GM19438 (cell line): ENCODE data around the gene SLC5A9.
"Not testable (repeated sequence)": the region's sequence is repeated elsewhere in the genome, so short reads cannot be mapped to it uniquely, and the experiment has no call there.

Experiments used
- ATAC-seq: cut with Tn5 transposase; IDR thresholded peaks from one replicate; pipeline ENCODE4 v1.9.1; 2021; ENCODE audit warnings: low read depth; ENCODE audit not compliant: unreplicated experiment

SLC5A9 gene

DNA sequence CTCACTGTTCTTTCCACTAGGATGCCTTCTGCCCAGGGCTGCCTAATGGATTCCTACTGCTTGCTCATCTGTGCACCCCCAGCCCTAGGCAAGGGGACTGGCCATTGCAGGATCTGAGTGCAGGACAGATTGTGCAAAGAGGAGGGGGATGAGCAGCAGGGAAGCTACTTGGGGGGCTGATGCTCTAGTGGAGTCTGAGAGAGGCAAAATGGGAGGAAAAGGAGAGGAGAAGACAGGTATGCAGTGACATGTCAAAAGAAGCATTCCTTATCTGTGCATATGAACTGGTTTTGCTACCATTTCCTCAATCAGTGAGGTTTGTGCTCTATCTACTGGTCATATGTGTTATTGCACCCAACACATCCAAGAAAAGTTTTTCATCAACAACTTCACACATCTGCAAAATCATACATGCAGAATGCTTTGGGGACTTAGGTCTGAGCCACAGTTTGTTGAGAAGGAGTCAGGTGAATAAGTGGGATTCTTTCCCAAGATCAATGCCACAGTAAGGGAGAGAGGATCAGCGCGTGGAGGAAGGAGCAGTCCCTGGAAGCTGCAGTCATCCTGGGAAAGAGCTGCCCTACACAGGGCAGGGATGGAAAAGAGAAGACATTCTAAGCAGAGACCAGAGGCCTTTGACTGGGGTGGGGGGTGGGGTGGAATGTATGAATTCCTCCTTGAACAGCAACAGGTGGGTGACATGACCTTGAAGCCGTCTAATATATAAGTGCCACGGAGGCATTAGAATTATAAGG is 14.4 kb downstream of the SLC5A9 start:
- no peak for ATAC-seq

DNA sequence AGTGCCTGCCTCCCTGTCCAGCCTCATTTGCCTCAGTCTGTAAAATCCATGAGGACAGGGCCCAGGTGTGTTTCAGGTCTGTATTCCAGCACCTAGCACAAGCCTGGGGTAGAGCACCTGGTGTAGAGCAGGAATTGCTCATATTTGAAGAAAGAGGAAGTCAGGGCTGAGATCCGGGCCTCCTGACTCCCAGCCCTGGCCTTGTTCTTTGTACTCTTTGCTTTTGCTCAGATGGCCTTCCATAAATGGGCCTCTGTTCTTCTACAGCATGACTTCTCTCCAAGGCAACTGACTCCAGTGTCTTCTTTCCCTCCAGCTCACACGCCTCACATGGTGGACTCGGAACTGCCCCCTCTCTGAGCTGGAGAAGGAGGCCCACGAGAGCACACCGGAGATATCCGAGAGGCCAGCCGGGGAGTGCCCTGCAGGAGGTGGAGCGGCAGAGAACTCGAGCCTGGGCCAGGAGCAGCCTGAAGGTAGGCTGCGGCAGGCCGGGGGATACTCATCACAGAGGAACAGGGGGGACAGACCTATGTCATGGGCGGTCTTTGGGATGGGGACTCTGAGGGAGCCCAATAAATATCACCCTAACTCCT is 19.7 kb downstream of the SLC5A9 start:
- no peak for ATAC-seq

DNA sequence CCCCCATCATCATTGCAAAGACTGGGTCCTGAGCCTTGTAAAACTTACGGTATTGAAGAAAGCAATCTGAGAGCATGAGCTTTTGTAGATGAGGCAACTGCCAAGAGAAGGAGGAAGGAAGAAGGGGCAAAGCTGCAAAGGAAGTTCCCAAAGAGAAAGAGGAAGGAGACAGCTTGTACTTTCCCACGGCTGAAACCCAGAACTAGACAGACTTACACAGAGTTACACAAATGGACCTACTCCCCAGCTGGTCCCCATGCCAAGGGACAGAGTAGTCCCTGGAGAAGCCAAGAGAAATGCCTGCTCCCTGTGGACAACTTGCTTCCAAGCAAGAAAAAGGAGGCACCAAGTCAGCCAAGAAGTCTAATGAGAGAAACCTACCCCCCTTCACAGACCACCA is 22.6 kb downstream of the SLC5A9 start:
- no peak for ATAC-seq

DNA sequence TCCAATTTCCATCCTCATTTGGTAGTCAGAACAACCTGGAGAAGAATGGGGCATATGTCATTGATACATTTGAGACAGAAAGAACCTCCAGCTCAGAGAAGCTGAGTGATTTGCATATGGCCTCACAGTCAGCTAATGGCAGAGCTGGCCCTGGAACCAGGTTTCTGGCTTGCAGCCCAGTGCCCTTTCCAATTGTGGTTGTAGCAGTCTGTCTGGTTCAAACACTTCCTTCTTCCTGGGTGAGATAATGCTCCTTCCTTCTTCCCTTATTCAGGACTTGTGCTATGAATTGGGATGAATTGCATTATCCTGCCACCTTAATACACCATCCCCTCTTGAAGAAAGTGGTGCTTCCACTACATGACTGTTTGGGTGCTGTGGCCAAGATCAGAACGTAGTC is 24.2 kb downstream of the SLC5A9 start:
- ATAC-seq: no peak

DNA sequence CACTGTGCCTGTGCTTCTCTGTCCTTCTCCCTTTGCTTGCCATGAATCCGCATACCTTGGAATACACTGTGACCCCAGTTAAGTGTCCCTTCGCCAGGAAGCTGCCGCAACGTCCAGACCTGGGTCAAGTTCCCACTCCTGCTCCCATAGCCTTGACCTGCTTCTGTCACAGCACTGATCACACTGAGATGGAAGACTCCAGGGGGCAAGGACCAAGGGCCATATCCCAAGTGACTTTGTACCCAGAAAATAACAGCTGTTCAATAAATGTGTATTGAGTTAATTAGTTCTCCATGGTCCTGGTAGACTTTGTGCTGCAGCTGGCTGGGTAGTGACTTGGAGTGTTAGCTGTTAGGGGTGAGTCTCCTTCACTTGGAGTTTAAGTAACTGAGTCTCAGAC is 25.8 kb downstream of the SLC5A9 start:
- no peak for ATAC-seq

DNA sequence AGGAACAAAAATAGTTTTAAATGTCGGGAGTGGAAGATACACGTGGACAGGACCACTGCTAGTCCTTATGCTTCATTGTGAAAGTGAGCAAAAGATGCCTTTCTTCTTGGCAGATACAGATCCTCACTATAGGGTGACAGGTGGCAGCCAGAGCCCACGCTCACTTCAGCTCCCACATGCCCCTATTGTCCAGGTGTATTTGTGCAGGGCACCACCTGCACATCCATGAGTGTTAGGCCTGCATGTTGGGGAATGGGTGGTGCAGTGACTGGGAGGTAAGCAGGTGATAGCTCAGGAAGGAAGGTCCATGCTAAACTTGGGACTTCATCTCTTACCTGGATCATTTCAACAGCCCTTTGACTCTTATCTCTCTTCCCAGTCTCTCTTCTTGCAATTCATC is 27.4 kb downstream of the SLC5A9 start:
- no peak for ATAC-seq

DNA sequence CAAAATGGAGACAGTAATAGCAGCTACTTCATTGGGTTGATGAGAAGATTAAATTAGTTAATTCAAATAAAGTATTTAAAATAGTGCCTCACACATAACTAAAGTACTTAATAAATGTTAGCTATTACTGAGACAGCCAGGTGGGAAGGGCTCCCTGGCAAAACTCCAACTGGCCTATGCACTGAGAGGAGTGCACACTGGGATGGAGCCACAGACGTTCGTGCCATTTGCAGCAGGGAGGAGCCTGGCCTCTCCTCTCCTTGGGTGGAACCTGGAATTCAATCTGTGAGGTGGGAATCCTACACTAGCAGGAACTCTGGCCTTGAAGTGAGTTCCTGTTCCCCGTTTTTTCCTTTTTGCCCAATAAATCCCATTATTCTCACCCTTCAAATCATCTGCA is 28.1 kb downstream of the SLC5A9 start:
- no peak for ATAC-seq

DNA sequence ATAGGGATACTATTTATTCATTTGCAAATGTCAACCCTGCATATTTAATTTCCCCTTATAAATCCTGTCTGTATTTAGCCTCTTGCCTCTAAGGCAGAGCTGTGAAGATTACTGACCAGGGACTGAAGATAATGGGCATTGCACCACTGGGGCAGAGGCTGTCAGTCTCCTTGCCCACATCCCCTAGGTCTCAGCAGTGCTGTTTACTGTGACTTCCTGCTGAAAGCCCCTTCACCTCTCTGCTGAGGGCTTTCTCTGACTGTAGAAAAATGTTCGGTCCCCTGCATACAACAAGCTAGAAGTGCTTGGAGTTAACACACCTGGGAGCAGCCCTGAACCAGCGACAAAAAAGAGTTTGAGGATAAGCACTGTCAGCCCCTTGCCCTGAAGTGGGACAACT is 28.8 kb downstream of the SLC5A9 start:
- ATAC-seq: no peak

DNA sequence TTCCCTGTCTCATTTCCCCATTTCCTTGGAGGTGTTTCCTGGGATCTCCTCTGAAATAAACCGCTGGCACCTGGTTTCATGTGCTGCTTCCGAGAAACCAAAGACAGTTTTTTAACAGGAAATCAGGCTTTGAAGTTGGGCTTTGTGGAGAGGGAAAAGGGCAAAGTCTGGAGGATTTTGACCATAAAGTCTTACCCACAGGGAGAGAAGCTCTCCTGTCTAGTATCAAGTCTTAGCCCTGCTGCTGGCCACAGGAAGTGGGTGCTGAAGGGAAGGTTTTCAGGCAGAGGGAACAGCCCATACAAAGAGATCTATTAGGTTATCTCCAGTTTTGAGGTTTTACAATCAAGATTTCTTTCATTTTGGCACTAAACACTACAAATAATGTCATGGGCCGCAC is 29.3 kb downstream of the SLC5A9 start:
- ATAC-seq: no peak

DNA sequence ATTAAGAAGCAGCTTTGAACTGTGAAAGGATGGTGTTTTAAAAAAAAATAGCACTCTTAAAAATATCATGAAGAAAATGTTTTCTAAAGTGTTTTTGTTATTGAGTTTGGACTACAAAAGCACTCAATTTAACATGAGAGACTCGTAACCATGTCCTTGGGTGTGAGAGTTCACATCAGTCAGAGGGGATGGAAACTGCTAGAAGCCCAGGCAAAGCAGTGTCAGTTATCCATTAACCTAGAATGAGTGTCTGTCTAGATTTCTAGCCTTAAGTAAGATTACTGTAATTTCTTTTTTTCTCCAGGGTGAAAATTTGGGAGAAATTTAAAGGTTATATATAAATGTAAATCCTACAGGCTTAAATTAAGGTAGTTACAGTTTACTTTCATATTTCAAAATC is 31.7 kb downstream of the SLC5A9 start:
- no peak for ATAC-seq

DNA sequence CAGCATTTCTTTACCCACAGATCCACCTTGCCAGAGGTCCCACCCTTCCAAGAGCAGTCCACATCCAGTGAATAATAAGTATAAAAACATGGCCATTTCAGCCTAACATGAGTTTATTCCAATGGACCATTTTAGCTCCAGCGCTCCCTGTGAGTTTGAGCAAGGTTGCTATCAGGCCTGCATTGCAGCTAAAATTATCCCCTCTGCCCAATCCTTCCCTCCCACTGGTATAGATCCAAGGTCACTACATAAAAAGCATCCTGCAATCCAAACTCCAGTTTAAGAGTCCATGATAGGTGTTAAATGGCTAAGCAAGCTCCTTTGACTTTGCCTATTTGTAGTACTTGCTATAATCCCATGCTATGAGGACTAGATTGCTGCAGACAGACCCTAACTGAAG is 35.6 kb downstream of the SLC5A9 start:
- ATAC-seq: no peak

DNA sequence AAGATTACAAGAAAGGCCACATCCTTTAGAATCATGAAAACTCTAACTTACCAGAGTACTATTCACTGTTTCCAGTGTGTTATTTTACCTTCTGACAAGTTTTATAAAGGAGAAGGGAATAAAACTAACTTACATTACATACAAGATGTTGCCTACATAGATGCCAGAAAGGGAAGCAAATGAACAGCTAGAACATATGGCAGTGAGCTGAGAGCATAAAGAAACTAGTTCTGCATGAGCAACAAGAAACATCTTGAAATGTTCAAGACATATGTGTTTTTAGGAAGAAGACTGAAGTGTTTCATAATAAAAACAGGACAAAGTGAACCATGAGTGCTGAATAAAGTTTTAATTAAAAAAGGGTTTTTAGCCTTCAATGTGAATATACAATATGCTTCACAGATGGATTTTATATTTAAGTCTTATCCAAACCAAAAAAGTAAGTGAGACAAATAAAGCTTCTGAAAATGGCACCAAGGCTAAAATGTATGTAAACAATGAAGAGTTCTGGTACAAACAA is 39.4 kb downstream of the SLC5A9 start:
- ATAC-seq: no peak

DNA sequence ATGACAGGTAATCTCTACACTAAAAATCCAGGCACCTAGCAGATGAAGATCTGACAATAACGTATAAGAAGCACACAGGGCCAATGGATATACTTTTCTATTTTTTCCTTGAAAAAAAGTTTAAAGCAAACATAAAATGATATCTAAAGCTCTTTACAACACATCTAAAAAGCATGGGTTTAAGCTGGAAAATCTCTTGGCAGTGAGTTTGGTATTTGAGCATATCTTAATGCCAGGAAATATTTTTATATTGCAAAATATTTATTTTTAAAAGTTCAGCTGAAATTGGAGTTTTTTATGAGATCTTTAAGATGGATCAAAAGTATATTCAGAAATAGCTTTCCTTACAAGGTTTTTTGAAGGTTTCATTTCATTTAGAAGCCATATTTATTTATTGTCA is 40.5 kb downstream of the SLC5A9 start:
- no peak for ATAC-seq

DNA sequence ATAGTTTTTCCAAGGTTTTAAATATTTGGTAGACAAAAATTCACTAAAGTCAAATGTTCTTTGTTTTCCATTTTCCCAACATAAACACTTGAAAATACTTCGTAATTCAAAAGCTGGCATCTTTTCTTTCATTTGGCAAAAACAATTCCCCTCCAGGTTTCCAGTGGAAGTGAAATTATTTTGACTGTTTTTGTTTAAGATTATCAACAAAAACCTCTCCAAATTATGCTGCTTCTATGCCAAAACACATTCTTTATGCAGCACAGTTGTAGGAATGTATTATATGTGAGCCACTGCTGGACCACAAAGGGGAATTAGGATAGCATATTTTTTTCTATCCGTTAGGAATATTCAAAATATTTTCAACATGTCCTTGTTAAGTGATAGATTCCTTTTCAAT is 44.1 kb downstream of the SLC5A9 start:
- no peak for ATAC-seq

DNA sequence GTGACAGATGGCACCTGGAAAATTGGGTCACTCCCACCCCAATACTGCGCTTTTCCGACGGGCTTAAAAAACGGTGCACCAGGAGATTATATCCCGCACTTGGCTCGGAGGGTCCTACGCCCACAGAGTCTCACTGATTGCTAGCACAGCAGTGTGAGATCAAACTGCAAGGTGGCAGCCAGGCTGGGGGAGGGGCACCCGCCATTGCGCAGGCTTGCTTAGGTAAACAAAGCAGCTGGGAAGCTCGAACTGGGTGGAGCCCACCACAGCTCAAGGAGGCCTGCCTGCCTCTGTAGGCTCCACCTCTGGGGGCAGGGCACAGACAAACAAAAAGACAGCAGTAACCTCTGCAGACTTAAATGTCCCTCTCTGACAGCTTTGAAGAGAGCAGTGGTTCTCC is 54.9 kb downstream of the SLC5A9 start:
- ATAC-seq: not testable (repeated sequence)

DNA sequence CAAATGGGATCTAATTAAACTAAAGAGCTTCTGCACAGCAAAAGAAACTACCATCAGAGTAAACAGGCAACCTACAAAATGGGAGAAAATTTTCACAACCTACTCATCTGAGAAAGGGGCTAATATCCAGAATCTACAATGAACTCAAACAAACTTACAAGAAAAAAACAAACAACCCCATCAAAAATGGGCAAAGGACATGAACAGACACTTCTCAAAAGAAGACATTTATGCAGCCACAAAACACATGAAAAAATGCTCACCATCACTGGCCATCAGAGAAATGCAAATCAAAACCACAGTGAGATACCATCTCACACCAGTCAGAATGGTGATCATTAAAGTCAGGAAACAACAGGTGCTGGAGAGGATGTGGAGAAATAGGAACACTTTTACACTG is 59.8 kb downstream of the SLC5A9 start:
- ATAC-seq: not testable (repeated sequence)

DNA sequence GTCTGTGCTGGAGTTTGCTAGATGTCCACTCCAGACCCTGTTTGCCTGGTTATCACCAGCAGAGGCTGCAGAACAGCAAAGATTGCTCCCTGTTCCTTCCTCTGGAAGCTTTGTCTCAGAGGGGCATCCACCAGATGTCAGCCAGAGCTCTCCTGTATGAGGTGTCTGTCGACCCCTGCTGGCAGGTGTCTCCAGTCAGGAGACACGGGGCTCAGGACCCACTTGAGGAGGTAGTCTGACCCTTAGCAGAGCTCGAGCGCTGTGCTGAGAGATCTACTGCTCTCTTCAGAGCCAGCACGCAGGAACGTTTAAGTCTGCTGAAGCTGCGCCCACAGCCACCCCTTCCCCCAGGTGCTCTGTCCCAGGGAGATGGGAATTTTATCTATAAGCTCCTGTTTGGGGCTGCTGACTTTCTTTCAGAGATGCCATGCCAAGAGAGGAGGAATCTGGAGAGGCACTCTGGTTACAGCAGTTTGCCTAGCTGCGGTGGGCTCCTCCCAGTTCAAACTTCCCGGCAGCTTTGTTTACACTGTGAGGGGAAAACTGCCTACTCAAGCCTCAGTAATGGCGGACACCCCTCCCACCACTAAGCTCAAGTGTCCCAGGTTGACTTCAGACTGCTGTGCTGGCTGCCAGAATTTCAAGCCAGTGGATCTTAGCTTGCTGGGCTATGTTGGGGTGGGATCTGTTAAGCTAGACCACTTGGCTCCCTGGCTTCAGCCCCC is 62.3 kb downstream of the SLC5A9 start:
- not testable (repeated sequence) for ATAC-seq

DNA sequence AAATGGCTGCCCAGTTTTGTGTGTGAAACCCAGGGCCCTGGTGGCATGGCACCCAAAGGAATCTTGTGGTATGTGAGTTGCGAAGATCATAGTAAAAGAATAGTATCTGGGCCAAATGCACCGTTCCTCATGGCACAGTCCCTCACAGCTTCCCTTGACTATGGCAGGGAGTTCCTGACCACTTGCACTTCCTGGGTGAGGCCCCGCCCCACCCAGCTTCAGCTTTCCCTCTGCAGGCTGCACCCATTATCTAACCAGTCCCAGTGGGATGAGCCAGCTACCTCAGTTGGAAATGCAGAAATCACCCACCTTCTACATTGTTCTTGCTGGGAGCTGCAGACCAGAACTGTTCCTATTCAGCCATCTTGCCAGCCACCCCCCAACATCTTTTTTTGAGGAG is 63.0 kb downstream of the SLC5A9 start:
- no peak for ATAC-seq

DNA sequence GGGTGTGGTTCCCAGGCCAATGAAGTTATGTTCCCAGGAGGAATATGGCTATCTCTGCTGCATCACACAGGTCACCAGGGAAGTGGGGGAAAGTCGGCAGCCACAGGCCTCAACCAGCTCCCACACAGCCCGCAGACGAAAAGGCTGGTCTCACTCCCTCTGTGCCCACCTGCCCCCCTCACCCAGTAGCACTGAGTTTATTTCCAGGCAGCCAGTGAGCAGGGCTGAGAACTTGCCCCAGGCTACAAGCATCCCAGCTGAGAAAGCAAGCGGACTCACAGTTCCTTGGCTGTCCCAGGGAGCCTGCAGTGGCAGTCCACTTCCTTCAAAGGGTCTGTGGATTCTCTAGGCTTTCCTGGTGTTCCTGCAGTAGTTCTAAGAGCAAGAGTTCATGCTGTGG is 68.9 kb downstream of the SLC5A9 start:
- no peak for ATAC-seq

DNA sequence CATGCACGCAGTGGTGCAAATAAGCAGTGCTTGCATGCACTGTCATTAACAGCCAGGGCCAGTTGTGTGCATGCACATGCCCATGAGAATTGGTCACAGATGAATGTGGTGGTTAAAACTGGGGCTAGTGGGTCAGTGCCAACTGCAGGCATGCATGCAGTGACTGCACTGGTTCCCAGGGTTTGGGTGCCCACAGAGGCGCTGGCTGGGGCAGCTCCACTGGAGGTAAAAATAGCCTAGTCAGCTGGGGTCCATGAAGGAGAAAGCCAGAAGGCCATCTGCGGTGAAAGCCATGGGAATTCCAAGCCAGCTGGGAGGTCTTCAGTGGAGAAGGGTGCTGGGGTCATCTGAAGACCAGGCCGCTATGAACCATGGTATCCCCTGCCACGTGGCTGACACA is 70.2 kb downstream of the SLC5A9 start:
- no peak for ATAC-seq

DNA sequence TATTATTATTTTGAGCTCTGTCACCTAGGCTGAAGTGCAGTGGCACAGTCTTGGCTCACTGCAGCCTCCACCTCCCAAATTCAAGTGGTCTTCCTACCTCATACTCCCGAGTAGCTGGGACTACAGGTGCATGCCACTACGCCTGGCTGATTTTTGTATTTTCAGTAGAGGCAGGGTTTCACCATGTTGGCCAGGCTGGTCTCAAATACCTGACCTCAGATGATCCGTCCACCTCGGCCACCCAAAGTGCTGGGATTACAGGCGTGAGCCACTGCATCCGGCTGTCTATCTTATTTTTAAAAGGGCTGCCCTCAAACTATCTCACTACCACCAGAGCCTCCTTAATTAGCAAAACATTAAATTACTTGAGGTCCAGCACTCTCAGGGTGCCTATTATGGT is 71.6 kb downstream of the SLC5A9 start:
- not testable (repeated sequence) for ATAC-seq

DNA sequence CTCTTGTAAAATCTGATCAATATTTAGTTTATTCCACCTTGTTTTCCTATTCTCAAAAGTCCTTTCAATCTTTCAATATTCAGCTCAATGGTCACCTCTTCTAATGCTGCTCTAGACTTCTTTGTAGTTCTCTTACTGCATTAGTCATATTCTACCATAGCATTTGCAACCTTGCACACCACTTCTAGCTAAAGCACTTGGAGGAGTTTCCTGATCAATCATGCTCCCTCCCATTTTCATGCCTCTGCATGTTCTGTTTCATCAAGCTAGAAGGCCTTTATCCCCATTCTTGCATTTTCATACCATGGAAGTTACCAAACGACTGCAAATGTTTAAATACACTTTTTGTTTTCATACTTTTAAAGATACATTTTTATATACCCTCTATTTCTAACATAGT is 72.1 kb downstream of the SLC5A9 start:
- ATAC-seq: no peak
